Osteocyte (in vitro differentiated cells): Measurements from ENCODE around the gene BORCS8. TPM values are rescaled to one million over a fixed set of nuclear protein-coding genes. Genes with fewer than 3 reads are reported as not detected.
"Not testable (repeated sequence)": the region's sequence is repeated elsewhere in the genome, so short reads cannot be mapped to it uniquely, and the experiment has no call there.

Experiments
- DNase-seq: peaks from one replicate; pipeline ENCODE4 v3.0.0; 2021; ENCODE audit warnings: mixed read lengths; ENCODE audit not compliant: unreplicated experiment; ENCODE audit errors: extremely low spot score
- H3K27ac Mint-ChIP-seq: one replicate; pipeline ENCODE4 v1.8.0; 2021; ENCODE audit warnings: mild to moderate bottlenecking, mixed read lengths; ENCODE audit not compliant: unreplicated experiment
- H3K27me3 Mint-ChIP-seq: one replicate; pipeline ENCODE4 v1.8.0; 2021; ENCODE audit warnings: mixed read lengths; ENCODE audit not compliant: unreplicated experiment
- H3K36me3 Mint-ChIP-seq: one replicate; pipeline ENCODE4 v1.8.0; 2021; ENCODE audit warnings: mixed read lengths; ENCODE audit not compliant: unreplicated experiment
- H3K4me1 Mint-ChIP-seq: one replicate; pipeline ENCODE4 v1.8.0; 2021; ENCODE audit warnings: mixed read lengths; ENCODE audit not compliant: unreplicated experiment
- H3K4me3 Mint-ChIP-seq: one replicate; pipeline ENCODE4 v1.8.0; 2021; ENCODE audit warnings: mild to moderate bottlenecking, moderate library complexity, mixed read lengths; ENCODE audit not compliant: unreplicated experiment
- H3K9me3 Mint-ChIP-seq: one replicate; pipeline ENCODE4 v1.8.0; 2021; ENCODE audit warnings: mixed read lengths; ENCODE audit not compliant: unreplicated experiment
- total RNA-seq: library from RNA; stranded (reverse); gene quantifications from 2 replicates; pipeline ENCODE4 v1.2.1, GENCODE V29; 2021
- TF ChIP-seq, protein P1 (sequence below): fragments of 200-600 bp; sonication (generic); IDR thresholded peaks from 2 replicates; pipeline ENCODE4 v1.5.0; 2021; ENCODE audit warnings: antibody characterized with exemption, mild to moderate bottlenecking, moderate library complexity

BORCS8 gene
- total RNA-seq, 1 donor from 2014 or later = 24.4 TPM

DNA sequence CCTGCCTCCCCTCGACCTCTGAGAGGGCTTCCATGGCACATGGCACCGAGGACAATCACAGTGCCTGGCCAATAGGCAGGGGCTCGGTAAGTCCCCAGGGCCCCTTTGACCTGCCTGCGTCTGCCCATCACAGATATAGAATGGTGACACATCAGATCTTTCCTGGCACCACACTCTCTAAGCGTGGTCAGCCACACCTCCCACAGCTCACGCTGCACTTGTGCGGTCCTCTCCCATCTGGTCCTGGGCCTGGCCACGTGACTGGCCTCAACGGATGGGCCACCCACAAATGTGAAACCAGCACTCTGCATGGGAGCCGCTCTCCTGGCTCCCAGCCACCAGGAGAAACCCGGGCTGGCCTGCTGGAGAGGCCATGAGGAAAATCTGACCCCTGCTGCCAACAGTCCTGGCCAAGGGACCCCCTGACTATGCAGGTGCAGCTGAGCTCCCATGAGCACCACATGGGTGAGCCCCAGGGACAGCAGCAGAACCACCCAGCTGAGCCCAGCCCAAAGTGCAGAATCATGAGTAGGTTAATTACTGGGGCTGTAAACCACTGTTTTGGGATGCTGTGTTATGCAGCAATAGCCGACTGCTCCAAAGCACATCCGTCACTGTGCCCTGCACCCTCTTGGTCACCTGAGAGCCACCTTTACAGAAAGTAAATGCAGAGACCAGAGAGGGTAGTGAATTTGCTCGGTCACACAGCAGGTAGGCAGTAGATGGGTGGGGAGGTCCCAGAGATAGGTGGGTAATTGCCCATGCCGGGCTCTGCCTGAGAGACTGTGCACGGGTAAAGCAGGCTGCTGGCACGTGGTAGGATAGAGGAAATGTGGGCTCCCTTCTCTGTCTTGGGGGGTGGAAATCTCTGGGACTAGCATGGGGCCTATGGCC, 12.2 kb downstream of the BORCS8 start:
- DNase-seq = no peak
- H3K27ac Mint-ChIP-seq = no peak overlapping the region
- H3K4me1 Mint-ChIP-seq = no peaks in the 10 kb centered on the region
- TF ChIP-seq, protein P1, sequence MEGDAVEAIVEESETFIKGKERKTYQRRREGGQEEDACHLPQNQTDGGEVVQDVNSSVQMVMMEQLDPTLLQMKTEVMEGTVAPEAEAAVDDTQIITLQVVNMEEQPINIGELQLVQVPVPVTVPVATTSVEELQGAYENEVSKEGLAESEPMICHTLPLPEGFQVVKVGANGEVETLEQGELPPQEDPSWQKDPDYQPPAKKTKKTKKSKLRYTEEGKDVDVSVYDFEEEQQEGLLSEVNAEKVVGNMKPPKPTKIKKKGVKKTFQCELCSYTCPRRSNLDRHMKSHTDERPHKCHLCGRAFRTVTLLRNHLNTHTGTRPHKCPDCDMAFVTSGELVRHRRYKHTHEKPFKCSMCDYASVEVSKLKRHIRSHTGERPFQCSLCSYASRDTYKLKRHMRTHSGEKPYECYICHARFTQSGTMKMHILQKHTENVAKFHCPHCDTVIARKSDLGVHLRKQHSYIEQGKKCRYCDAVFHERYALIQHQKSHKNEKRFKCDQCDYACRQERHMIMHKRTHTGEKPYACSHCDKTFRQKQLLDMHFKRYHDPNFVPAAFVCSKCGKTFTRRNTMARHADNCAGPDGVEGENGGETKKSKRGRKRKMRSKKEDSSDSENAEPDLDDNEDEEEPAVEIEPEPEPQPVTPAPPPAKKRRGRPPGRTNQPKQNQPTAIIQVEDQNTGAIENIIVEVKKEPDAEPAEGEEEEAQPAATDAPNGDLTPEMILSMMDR = no peak
- no peak overlapping the region for H3K4me3 Mint-ChIP-seq
- peaks cover 6% of the 10 kb centered on the region for H3K36me3 Mint-ChIP-seq
- H3K9me3 Mint-ChIP-seq = no peaks in the 10 kb centered on the region
- no peaks in the 10 kb centered on the region for H3K27me3 Mint-ChIP-seq

GRCh38 chr19:19176950-19177349, 15.0 kb downstream of the BORCS8 start:
- H3K9me3 Mint-ChIP-seq = no peaks in the 10 kb centered on the region
- TF ChIP-seq, protein P1 = no peak
- DNase-seq = no peak
- no peak overlapping the region for H3K4me3 Mint-ChIP-seq
- H3K27ac Mint-ChIP-seq = no peak overlapping the region
- peaks cover 3% of the 10 kb centered on the region for H3K4me1 Mint-ChIP-seq
- peaks cover 2% of the 10 kb centered on the region for H3K36me3 Mint-ChIP-seq
- no peaks in the 10 kb centered on the region for H3K27me3 Mint-ChIP-seq

GRCh38 chr19:19173243-19173642, 18.7 kb downstream of the BORCS8 start:
- H3K9me3 Mint-ChIP-seq, H3K27me3 Mint-ChIP-seq, H3K36me3 Mint-ChIP-seq, H3K4me3 Mint-ChIP-seq, DNase-seq, H3K27ac Mint-ChIP-seq: not testable (repeated sequence)
- peaks cover 21% of the 10 kb centered on the region for H3K4me1 Mint-ChIP-seq

- Mint-ChIP-seq H3K36me3 (no peaks in the 10 kb centered on the region), H3K27me3 (no peaks in the 10 kb centered on the region), H3K4me3 (no peak overlapping the region), H3K27ac (no peak overlapping the region), H3K9me3 (no peaks in the 10 kb centered on the region), H3K4me1 (peaks cover 21% of the 10 kb centered on the region)
- DNase-seq = no peak
- TF ChIP-seq, protein P1 = no peak
Observed at GRCh38 chr19:19171821-19172532, 20.0 kb downstream of the BORCS8 start.

- peak overlapping the region; percentile 49 for H3K4me3 Mint-ChIP-seq
Observed at GRCh38 chr19:19170873-19171672, 20.9 kb downstream of the BORCS8 start.

More at GRCh38 chr19:19170873-19171672, 20.9 kb downstream of the BORCS8 start:
- Mint-ChIP-seq H3K4me1 (peaks cover 21% of the 10 kb centered on the region), H3K36me3 (no peaks in the 10 kb centered on the region), H3K9me3 (no peaks in the 10 kb centered on the region), H3K27me3 (no peaks in the 10 kb centered on the region), H3K27ac (no peak overlapping the region)
- no peak for DNase-seq
- TF ChIP-seq, protein P1 = no peak
